ENCODE data around the gene CCL5. TPM values are rescaled to one million over a fixed set of nuclear protein-coding genes. Genes with fewer than 3 reads are reported as not detected.
A peak's percentile ranks its signal among the peaks of the same experiment; 100 is the strongest.

Gene CCL5
- total RNA-seq, 5 donors from 2014 or later (not counting 1 experiment from before 2014, with no cell fraction given) = 124 to 557 (median 298) TPM

GRCh38 chr17:35907691-35908090 lies 27.5 kb upstream of the CCL5 start:
- Histone ChIP-seq H3K4me1 (ENCODE audit: control insufficient read depth in 1 of 2, extremely low read depth in 1 of 2, insufficient read depth in 2 of 2, low read length in 2 of 2) (peaks cover 0 to 8% of the 10 kb centered on the region in 2 experiments), H3K27ac (ENCODE audit: low read length) (no peak overlapping the region), H3K9me3 (no peaks in the 10 kb centered on the region), H3K27me3 (replicated peaks in 1 of 2; ENCODE audit: control insufficient read depth in 2 of 2, extremely low read depth in 1 of 2, insufficient read depth in 2 of 2, low read length in 1 of 2) (no peaks in the 10 kb centered on the region), H3K4me3 (ENCODE audit: control insufficient read depth in 1 of 2, extremely low read depth in 1 of 2, low read length in 1 of 2) (no peak overlapping the region), H3K36me3 (ENCODE audit: control insufficient read depth in 2 of 2, extremely low read depth in 1 of 2, insufficient read depth in 1 of 2, low read length in 1 of 2) (no peaks in the 10 kb centered on the region)
- ChIA-PET POLR2A (interaction anchor here in 1 of 2 donors (0.6 kb wide), 1 partner anchor 949 kb away, joined by 10 read pairs; no protein-coding TSS in a partner anchor), CTCF (interaction anchor here in 1 of 2 donors (0.5 kb wide), 1 partner anchor 1451 kb away, joined by 3 read pairs; no protein-coding TSS in a partner anchor)
- no peak for DNase-seq
- H3K27ac Mint-ChIP-seq = no peak overlapping the region
- ATAC-seq (replicated peaks in 1 of 4) = no peak
- 90% methylated on average over 4 of the region's 5 CpGs for WGBS (ENCODE audit: insufficient coverage)
- H3K4me1 Mint-ChIP-seq = peaks cover 0 to 12% (median 12%) of the 10 kb centered on the region in 3 donors
- H3K36me3 Mint-ChIP-seq = no peaks in the 10 kb centered on the region
- H3K9me3 Mint-ChIP-seq = no peaks in the 10 kb centered on the region
- no peaks in the 10 kb centered on the region for H3K27me3 Mint-ChIP-seq
- H3K4me3 Mint-ChIP-seq = no peak overlapping the region

GRCh38 chr17:35906926-35907637 lies 26.9 kb upstream of the CCL5 start:
- ChIA-PET POLR2A (interaction anchor here in 1 of 2 donors (0.6 kb wide), 1 partner anchor 948 kb away, joined by 10 read pairs; no protein-coding TSS in a partner anchor), CTCF (interaction anchor here in 1 of 2 donors (0.5 kb wide), 1 partner anchor 1452 kb away, joined by 3 read pairs; no protein-coding TSS in a partner anchor)
- Histone ChIP-seq H3K27me3 (replicated peaks in 1 of 2; ENCODE audit: control insufficient read depth in 2 of 2, extremely low read depth in 1 of 2, insufficient read depth in 2 of 2, low read length in 1 of 2) (no peaks in the 10 kb centered on the region), H3K4me3 (ENCODE audit: control insufficient read depth in 1 of 2, extremely low read depth in 1 of 2, low read length in 1 of 2) (no peak overlapping the region), H3K27ac (ENCODE audit: low read length) (no peak overlapping the region), H3K4me1 (ENCODE audit: control insufficient read depth in 1 of 2, extremely low read depth in 1 of 2, insufficient read depth in 2 of 2, low read length in 2 of 2) (peaks cover 0 to 13% of the 10 kb centered on the region in 2 experiments), H3K36me3 (ENCODE audit: control insufficient read depth in 2 of 2, extremely low read depth in 1 of 2, insufficient read depth in 1 of 2, low read length in 1 of 2) (no peaks in the 10 kb centered on the region), H3K9me3 (no peaks in the 10 kb centered on the region)
- no peaks in the 10 kb centered on the region for H3K9me3 Mint-ChIP-seq
- no peaks in the 10 kb centered on the region for H3K27me3 Mint-ChIP-seq
- H3K36me3 Mint-ChIP-seq = no peaks in the 10 kb centered on the region
- H3K4me3 Mint-ChIP-seq = no peak overlapping the region
- DNase-seq = peak in 1 of 35 experiments; percentile 27
- no peak overlapping the region for H3K27ac Mint-ChIP-seq
- peaks cover 0 to 13% (median 13%) of the 10 kb centered on the region in 3 donors for H3K4me1 Mint-ChIP-seq
- WGBS (ENCODE audit: insufficient coverage) = 44% methylated on average over 2 of the region's 3 CpGs
- ATAC-seq (replicated peaks in 1 of 4) = peak in 1 of 4 experiments; percentile 44

GRCh38 chr17:35906191-35906925 lies 26.2 kb upstream of the CCL5 start:
- Histone ChIP-seq H3K9me3 (no peaks in the 10 kb centered on the region), H3K27me3 (replicated peaks in 1 of 2; ENCODE audit: control insufficient read depth in 2 of 2, extremely low read depth in 1 of 2, insufficient read depth in 2 of 2, low read length in 1 of 2) (no peaks in the 10 kb centered on the region), H3K4me3 (ENCODE audit: control insufficient read depth in 1 of 2, extremely low read depth in 1 of 2, low read length in 1 of 2) (no peak overlapping the region), H3K4me1 (ENCODE audit: control insufficient read depth in 1 of 2, extremely low read depth in 1 of 2, insufficient read depth in 2 of 2, low read length in 2 of 2) (peaks cover 0 to 20% of the 10 kb centered on the region in 2 experiments), H3K36me3 (ENCODE audit: control insufficient read depth in 2 of 2, extremely low read depth in 1 of 2, insufficient read depth in 1 of 2, low read length in 1 of 2) (no peaks in the 10 kb centered on the region), H3K27ac (ENCODE audit: low read length) (no peak overlapping the region)
- WGBS (ENCODE audit: insufficient coverage) = 100% methylated on average over 5 of the region's 5 CpGs
- no peaks in the 10 kb centered on the region for H3K36me3 Mint-ChIP-seq
- no peak overlapping the region for H3K27ac Mint-ChIP-seq
- H3K9me3 Mint-ChIP-seq = no peaks in the 10 kb centered on the region
- ATAC-seq (replicated peaks in 1 of 4) (no peak), DNase-seq (no peak)
- peaks cover 0 to 17% (median 17%) of the 10 kb centered on the region in 3 donors for H3K4me1 Mint-ChIP-seq
- POLR2A ChIA-PET = interaction anchor here (0.6 to 0.7 kb wide), 2 partner anchors 9 to 799 kb away, joined by 3 to 5 read pairs; no protein-coding TSS in a partner anchor
- no peaks in the 10 kb centered on the region for H3K27me3 Mint-ChIP-seq
- no peak overlapping the region for H3K4me3 Mint-ChIP-seq
- CTCF ChIA-PET = interaction anchor here in 1 of 2 donors (0.7 kb wide), 1 partner anchor 446 kb away, joined by 3 read pairs; no protein-coding TSS in a partner anchor

- H3K36me3 ChIP-seq (ENCODE audit: control insufficient read depth in 2 of 2, extremely low read depth in 1 of 2, insufficient read depth in 1 of 2, low read length in 1 of 2) = no peaks in the 10 kb centered on the region
- ChIA-PET POLR2A (no interaction called here), CTCF (no interaction called here)
- Mint-ChIP-seq H3K36me3 (no peaks in the 10 kb centered on the region), H3K4me3 (no peak overlapping the region), H3K9me3 (no peaks in the 10 kb centered on the region), H3K4me1 (peaks cover 17 to 46% (median 44%) of the 10 kb centered on the region in 3 donors), H3K27ac (peak overlapping the region; percentile 31 to 39), H3K27me3 (no peaks in the 10 kb centered on the region)
- H3K27me3 ChIP-seq (replicated peaks in 1 of 2; ENCODE audit: control insufficient read depth in 2 of 2, extremely low read depth in 1 of 2, insufficient read depth in 2 of 2, low read length in 1 of 2) = no peaks in the 10 kb centered on the region
- WGBS (ENCODE audit: insufficient coverage) = no CpG with 5 or more reads among the region's 5 CpGs
- no peak overlapping the region for H3K27ac ChIP-seq (ENCODE audit: low read length)
- no peak for DNase-seq
- no peak overlapping the region for H3K4me3 ChIP-seq (ENCODE audit: control insufficient read depth in 1 of 2, extremely low read depth in 1 of 2, low read length in 1 of 2)
- ATAC-seq (replicated peaks in 1 of 4) = no peak
- H3K9me3 ChIP-seq = no peaks in the 10 kb centered on the region
- H3K4me1 ChIP-seq (ENCODE audit: control insufficient read depth in 1 of 2, extremely low read depth in 1 of 2, insufficient read depth in 2 of 2, low read length in 2 of 2) = peaks cover 7 to 49% of the 10 kb centered on the region in 2 experiments
Observed at GRCh38 chr17:35903451-35903850, 23.3 kb upstream of the CCL5 start.

GRCh38 chr17:35901631-35902175 lies 21.5 kb upstream of the CCL5 start:
- no peaks in the 10 kb centered on the region for H3K9me3 ChIP-seq
- ChIA-PET CTCF (interaction anchor here in 1 of 2 donors (0.6 kb wide), 1 partner anchor 15 kb away, joined by 3 read pairs; no protein-coding TSS in a partner anchor), POLR2A (no interaction called here)
- no peak for DNase-seq
- no peak overlapping the region for H3K27ac ChIP-seq (ENCODE audit: low read length)
- no peaks in the 10 kb centered on the region for H3K36me3 ChIP-seq (ENCODE audit: control insufficient read depth in 2 of 2, extremely low read depth in 1 of 2, insufficient read depth in 1 of 2, low read length in 1 of 2)
- no CpG with 5 or more reads among the region's 9 CpGs for WGBS (ENCODE audit: insufficient coverage)
- Mint-ChIP-seq H3K27me3 (no peaks in the 10 kb centered on the region), H3K4me3 (no peak overlapping the region), H3K27ac (peak overlapping the region; percentile 85 to 95), H3K9me3 (no peaks in the 10 kb centered on the region), H3K36me3 (no peaks in the 10 kb centered on the region), H3K4me1 (peaks cover 24 to 52% (median 49%) of the 10 kb centered on the region in 3 donors)
- no peak overlapping the region for H3K4me3 ChIP-seq (ENCODE audit: control insufficient read depth in 1 of 2, extremely low read depth in 1 of 2, low read length in 1 of 2)
- no peak for ATAC-seq (replicated peaks in 1 of 4)
- H3K4me1 ChIP-seq (ENCODE audit: control insufficient read depth in 1 of 2, extremely low read depth in 1 of 2, insufficient read depth in 2 of 2, low read length in 2 of 2) = peaks cover 8 to 67% of the 10 kb centered on the region in 2 experiments
- H3K27me3 ChIP-seq (replicated peaks in 1 of 2; ENCODE audit: control insufficient read depth in 2 of 2, extremely low read depth in 1 of 2, insufficient read depth in 2 of 2, low read length in 1 of 2) = no peaks in the 10 kb centered on the region
